SHP77 (cell line): ENCODE results near the gene PINK1.

Source experiments
- DNase-seq, 2 experiments: peaks; one replicate each; lab custom pipeline; 2025; lab: John Stamatoyannopoulos, UW

The PINK1 gene

DNA sequence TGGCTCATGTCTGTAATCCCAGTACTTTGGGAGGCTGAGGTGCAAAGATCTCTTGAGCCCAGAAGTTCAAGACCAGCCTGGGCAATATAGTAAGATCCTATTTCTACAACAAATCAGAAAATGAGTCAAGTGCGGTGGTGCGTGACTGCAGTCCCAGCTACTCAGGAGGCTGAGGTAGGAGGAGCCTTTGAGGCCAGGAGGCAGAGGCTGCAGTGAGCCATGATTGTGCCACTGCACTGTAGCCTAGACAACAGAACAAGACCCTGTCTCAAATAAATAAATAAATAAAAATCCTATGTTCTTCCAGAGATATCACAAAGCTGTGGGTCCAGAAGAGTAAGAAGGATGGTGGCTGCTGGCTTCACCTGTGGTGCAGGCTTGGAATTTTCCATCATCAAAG is 22.3 kb upstream of the PINK1 start:
- DNase-seq: no peak

- no peak for DNase-seq
These were observed 21.6 kb upstream of the PINK1 start for GRCh38 chr1:20611652-20612051.

- no peak for DNase-seq
These were observed 21.0 kb upstream of the PINK1 start for GRCh38 chr1:20612221-20612746.

- DNase-seq: no peak
These were observed 19.1 kb upstream of the PINK1 start for GRCh38 chr1:20614131-20614579.

GRCh38 chr1:20615946-20616846 is 17.1 kb upstream of the PINK1 start:
- no peak for DNase-seq

- no peak for DNase-seq
These were observed 16.3 kb upstream of the PINK1 start for GRCh38 chr1:20616847-20617487.

DNA sequence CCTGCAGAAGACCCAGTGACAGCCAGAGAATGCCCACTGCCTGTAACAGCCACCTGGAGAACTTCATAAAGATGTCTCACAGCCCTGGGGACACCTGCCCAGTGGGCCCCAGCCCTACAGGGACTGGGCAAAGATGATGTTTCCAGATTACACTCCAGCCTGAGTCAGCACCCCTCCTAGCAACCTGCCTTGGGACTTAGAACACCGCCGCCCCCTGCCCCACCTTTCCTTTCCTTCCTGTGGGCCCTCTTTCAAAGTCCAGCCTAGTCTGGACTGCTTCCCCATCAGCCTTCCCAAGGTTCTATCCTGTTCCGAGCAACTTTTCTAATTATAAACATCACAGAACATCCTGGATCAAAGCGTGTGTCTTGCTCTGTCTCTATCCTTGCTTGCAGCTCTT is 14.7 kb upstream of the PINK1 start:
- no peak for DNase-seq

- no peak for DNase-seq
These were observed 13.3 kb upstream of the PINK1 start for GRCh38 chr1:20619999-20620398.

DNA sequence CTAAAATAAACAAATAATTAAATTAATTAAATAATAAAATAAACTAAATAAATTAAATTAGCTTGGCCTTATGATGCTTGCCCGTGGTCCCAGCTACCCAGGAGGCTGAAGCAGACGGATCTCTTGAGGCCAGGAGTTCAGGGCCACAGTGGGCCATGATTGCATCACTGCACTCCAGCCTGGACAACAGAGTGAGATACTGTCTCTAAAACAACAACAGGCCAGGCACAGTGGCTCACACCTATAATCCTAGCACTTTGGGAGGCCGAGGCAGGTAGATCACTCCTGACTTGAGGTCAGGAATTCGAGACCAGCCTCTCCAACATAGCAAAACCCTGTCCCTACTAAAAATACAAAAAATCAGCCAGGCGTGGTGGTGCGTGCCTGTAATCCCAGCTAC is 12.2 kb upstream of the PINK1 start:
- no peak for DNase-seq

DNA sequence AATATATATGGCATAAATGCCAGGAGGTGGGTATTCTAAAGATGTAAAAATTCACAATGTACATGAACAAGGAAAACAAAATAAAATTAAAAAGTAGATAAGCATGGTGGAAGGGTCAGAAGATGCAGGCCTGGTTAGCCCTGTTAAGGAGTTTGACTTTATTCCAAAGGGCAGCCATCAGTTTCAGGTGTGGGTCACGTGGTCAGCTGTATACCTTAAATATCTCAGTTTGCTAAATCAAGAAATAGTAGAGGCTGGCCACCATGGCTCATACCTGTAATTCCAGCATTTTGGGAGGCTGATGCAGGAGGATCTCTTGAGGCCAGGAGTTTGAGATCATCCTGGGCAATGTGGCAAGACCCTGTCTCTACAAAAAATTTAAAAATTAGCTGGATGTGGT is 8.5 kb upstream of the PINK1 start:
- DNase-seq: no peak

DNA sequence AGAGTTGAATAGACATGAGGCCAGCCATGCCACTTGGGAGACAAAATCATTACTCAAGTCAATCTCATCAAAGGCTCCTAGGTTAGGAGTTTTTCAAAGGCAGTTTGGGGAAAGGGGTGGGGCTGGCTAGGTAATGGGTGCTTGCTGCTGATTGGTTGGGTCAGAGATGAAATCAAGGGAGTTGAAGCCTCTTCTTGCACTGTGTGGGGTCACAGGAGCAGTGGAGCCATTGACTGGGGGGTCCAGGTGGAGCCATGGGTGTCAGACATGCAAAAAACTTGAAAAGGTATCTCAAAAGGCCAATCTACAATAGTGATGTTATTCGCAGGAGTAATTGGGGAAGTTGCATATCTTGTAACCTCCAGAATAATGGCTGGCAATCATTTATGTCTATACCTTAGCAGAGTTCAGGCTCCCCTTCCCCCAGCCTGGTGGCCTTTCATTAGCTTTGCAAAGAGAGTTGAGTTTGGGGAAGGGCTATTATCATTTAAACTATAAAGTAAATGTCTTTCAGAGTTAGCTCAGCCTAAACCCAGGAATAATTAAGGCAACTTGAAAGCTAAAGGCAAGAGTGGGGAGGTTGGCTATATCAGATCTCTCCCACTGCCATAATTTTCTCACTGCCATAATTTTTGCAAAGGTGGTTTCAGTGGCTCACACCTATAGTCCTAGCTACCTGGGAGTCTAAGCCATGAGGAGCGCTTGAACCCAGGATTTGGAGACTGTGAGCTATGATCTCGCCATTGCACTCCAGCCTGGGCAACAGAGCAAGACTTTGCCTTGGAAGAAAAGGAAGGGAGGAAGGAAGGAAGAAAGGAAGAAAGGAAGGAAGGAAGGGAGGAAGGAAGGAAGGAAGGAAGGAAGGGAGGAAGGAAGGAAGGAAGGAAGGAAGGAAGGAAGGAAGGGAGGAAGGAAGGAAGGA is 7.8 kb upstream of the PINK1 start:
- no peak for DNase-seq

DNA sequence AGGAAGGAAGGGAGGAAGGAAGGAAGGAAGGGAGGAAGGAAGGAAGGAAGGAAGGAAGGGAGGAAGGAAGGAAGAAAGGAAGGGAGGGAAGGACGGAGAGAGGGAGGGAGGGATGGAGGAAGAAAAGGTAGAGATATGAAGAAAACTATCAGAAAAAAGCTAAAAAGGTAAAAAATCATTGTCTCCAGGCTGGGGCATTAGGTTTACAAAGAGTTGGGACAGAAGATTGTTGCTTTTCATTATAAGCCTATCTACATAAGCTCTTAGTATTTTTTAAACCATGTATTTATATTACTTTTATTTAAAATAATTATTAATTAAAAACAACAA is 7.2 kb upstream of the PINK1 start:
- DNase-seq: no peak

DNA sequence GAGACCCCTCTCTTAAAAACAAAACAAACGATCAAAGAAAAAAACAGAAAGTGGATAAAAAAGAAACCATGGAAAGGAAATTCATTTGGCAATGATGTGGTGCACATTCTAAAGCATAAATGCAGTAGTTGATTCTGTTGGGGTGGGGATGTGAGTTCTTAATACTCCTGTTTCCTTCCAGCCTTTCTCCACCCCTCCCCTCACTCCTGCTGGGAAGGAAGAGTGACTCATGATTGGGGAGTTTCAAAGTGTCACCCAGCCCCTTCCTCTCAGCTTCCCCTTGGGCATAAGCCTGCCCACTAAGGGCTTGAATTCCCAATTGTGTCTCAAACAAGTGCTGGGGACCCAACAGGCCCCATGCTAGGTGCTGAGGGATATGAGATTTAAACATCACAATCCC is 6.7 kb upstream of the PINK1 start:
- no peak for DNase-seq

GRCh38 chr1:20630729-20631128 is 2.5 kb upstream of the PINK1 start:
- DNase-seq: no peak

- DNase-seq: no peak
These were observed 872 bp upstream of the PINK1 start for GRCh38 chr1:20632386-20632785.

- DNase-seq: no peak
These were observed 871 bp downstream of the PINK1 start for GRCh38 chr1:20634065-20634593.

DNA sequence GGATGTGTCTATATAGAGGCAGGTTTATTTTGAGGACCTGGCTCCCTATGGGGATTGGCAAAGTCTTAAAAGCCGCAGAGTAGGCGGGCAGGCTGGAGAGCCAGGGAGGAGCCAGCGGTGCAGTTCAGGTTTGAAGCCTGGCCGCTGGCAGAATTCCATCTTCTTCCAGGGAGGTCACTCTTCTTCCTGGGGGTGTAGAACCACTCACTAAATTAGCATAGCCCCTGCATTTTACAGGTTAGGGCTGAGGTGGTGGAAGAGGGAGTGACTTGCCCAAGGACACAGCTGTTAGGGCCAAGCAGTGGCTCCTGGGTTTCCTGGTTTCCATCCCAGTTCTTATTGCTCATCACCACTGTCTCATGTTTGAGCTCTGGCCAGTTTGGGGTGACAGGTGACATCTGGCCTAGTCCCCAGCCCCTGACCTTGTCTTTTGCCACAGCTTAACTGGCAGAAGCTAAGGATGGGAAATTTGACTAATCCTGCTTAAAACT is 1.4 kb downstream of the PINK1 start:
- DNase-seq: peak in 1 of 2 experiments; percentile 11

DNA sequence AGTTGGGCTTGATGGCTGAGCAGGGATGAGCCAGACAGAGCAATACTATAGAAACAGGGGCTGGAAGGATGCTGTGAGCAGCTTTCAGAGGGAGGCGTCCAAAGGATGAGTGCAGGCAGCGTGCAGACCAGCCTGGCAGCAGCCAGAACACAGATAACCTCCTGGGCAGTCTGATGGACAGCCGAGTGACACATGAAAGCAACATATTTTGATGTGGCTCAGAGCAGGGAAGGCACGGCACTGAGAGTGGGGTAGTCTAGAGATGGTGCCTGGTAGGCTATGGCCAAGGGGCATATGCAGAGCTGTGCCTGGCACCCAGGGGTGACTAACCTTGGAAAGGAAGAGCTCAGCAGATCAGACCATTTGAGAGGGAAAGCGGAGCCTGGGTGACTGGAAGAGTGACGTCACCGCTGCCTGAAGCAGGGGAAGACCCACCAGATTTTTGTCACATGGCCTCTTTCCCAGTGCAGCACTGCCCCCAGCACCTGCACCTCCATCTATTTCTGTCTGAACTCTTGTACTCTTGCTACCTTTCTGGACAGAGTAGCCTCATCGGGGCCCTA is 3.6 kb downstream of the PINK1 start:
- no peak for DNase-seq

DNA sequence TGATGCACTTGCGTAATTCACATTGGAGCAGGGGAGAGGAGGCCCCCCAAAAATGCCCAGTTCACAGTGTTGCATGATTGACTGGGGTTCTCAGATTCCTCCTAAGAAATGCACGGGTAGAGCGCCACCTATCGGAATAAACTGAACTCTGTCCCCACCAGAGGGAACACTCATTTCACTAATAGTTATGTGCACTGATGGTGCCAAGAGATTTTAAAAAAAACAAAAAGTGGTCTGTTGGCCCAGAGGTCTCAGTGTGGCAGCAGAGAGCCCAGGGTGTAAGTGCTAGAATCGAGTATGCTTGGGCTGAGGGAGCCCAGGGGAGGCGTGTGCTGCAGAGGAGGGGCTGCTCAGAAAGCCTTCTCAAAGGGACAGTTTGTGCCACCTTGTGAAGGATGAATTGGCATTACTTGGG is 6.9 kb downstream of the PINK1 start:
- DNase-seq: peak; percentile 11

DNA sequence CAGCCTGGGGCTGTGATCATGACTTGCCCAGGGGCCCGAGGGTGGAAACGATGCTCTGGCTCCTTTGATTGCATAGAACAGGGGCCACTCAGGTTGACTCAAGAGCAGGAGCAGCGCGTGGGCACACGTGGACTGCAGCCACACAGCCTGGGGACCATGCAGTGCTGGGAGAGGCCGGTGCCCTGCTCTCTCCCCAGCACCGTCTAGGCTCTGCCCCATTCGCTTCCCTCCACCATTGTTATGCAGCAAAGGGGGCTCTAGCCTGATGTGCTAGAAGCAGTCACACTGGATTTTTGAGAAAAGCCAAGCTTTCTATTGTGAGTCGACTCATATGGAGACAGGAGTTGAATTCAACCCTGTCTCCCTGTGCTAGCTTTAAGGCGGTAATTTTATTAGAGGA is 8.7 kb downstream of the PINK1 start:
- DNase-seq: no peak

- DNase-seq: no peak
These were observed 9.8 kb downstream of the PINK1 start for GRCh38 chr1:20643080-20643479.
